ENCODE data around the gene TNFRSF13B.
"Not testable (repeated sequence)": the region's sequence is repeated elsewhere in the genome, so short reads cannot be mapped to it uniquely, and the experiment has no call there.

TNFRSF13B gene

GRCh38 chr17:16924696-16925440 is 47.0 kb downstream of the TNFRSF13B start:
- no peak for DNase-seq

- DNase-seq: no peak
These were observed 47.8 kb downstream of the TNFRSF13B start for GRCh38 chr17:16923904-16924695.

DNA sequence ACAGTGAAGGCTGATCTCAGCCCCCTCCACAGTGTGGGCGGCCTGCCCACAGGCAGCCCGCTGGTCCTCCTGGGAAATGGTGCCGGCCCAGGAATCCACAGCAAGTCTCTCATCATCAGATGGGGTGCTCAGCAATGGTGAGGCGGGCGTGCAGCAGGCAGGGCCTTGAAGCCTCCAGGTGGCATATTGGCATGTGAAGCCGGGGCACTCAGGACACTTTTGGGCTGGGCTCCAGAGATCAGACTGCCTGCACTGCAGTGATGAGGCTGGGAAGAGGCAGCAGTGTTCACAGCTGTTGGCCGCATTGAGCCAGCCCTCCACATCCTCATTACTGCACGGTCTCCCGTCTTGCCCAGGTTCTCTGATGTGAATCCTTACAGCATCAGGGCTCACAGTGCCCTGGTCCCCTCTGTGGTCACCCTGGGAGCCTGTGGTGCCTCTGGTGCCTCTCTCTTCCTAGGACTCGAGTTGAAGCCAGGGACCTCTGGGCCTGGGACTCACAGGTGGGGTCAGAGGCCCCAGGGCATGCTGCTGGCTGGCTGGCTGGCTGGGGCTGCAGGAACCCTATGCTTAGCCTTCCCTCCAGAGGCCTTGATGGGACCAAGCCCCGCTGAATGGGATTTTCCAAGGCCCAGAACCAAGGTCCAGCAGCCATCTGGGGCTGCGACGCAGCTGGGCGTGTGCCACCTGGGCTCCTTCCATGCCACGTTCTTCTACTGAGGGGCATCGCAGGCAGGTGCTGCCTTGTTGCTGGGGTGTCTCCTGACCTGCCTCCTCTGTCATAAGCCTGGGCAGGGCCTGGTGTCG is 48.6 kb downstream of the TNFRSF13B start:
- no peak for DNase-seq

GRCh38 chr17:16922386-16923096 is 49.4 kb downstream of the TNFRSF13B start:
- DNase-seq: no peak

GRCh38 chr17:16921451-16921850 is 50.5 kb downstream of the TNFRSF13B start:
- DNase-seq: not testable (repeated sequence)

- DNase-seq: no peak
These were observed 51.3 kb downstream of the TNFRSF13B start for GRCh38 chr17:16920628-16921020.

- no peak for DNase-seq
These were observed 52.0 kb downstream of the TNFRSF13B start for GRCh38 chr17:16919663-16920627.

GRCh38 chr17:16918443-16918842 is 53.5 kb downstream of the TNFRSF13B start:
- DNase-seq: no peak

- no peak for DNase-seq
These were observed 54.1 kb downstream of the TNFRSF13B start for GRCh38 chr17:16917671-16918394.

GRCh38 chr17:16916557-16916920 is 55.4 kb downstream of the TNFRSF13B start:
- DNase-seq: no peak

GRCh38 chr17:16915752-16916556 is 56.0 kb downstream of the TNFRSF13B start:
- DNase-seq: no peak

- DNase-seq: no peak
These were observed 58.5 kb downstream of the TNFRSF13B start for GRCh38 chr17:16913463-16913862.

DNA sequence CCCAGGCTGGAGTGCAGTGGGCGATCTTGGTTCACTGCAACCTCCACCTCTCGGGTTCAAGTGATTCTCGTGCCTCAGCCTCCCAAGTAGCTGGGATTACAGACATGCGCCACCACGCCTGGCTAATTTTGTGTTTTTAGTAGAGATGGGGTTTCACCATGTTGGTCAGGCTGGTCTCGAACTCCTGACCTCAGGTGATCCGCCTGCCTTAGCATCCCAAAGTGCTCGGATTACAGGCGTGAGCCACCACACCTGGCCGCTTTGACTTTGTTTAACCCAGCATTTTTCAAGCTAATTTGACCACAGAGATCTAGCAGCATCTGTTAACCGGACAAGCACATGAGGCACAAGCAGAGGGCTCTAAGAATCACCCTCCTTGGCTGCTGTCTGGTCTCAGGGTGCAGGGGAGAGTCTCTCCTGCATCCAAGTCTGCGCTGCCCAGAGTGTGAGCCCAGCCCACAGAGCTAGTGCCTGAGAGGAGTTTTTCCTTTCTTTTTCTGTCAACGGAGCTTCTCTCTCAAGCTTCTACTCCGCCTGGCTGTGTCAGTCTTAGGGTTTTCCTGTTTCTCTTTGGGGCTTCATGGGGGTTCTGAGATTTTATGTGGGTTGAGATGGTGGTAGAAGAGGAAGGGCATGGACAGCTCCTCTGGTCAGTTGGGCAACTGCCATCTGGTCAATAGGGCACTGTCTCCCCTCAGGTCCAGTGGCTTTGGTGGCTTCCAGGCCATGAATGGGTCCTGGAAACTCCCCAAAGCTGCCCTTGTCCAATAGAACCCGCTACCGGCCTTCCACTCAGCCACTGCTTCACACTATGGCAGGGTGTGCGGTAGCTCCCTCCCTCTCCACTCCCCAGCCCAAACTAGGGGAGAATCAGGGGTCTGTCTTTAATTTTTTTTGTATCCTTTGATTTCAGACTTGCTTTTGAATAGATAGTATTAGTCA is 59.6 kb downstream of the TNFRSF13B start:
- no peak for DNase-seq

- DNase-seq: no peak
These were observed 60.6 kb downstream of the TNFRSF13B start for GRCh38 chr17:16911141-16911937.

- no peak for DNase-seq
These were observed 61.6 kb downstream of the TNFRSF13B start for GRCh38 chr17:16910341-16910740.

- no peak for DNase-seq
These were observed 62.3 kb downstream of the TNFRSF13B start for GRCh38 chr17:16909472-16910246.

GRCh38 chr17:16908273-16908672 is 63.6 kb downstream of the TNFRSF13B start:
- no peak for DNase-seq
